ENCODE results near the gene GRK1. TPM values are rescaled to one million over a fixed set of nuclear protein-coding genes. Genes with fewer than 3 reads are reported as not detected.

GRK1 gene
- total and polyA plus RNA-seq, 2 of the 8 experiments (the other 6 are each of a cell fraction or from before 2014, with no cell fraction given): 0.12 TPM; not detected in 1

DNA sequence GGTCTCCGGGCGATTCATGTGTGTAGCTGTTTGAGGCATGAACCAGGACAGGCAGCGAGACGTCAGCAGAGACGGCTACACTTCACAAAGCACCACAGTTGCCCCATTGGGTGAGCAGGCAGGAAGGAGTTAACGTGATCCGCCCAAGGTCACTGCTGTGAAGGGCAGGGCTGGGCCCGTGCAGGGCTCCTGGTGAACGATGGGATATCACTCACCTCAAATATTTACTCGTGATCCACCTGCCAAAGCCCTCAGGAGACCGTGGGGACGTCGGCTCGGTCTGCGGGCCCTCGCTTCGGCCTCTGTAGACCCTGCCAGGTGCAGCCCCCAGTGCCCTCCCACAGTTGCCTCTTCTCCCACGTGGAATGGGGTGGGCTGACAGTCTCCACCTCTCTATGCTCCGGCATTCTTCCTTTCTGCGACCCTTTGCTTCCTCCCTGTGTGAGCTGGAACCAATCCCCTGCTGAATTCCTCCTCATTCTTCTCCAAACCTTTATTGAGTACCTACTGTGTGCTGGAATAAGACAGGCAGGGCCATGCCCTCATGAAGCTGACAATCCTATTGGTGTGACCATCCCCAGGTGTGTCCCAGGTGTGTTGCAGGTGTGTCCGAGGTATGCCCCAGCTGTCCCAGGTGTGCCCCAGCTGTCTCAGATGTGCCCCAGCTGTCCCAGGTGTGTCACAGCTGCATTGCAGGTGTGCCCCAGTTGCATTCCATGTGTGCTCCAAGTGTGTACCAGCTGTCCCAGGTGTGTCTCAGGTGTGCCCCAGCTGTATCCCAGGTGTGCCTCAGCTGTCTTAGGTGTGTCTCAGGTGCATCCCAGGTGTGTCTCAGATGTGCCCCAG, 2.0 kb upstream of the GRK1 start:
- Histone ChIP-seq H2BK12ac (ENCODE audit: low read depth, low read length) (no peak overlapping the region), H2AFZ (ENCODE audit: low read length) (no peak overlapping the region), H3K9ac (replicated peaks in 1 of 4; ENCODE audit: extremely low read depth in 1 of 4, low read depth in 3 of 4, low read length in 3 of 4) (no peak overlapping the region), H3K27ac (ENCODE audit: low read depth, low read length) (0 out of 2 replicates have a peak overlapping the region, but pooled peaks have one; percentile 31), H3K4me3 (ENCODE audit: extremely low read depth in 1 of 4, insufficient read depth in 2 of 4, low read depth in 3 of 4, low read length in 4 of 4) (no peak overlapping the region), H2BK15ac (ENCODE audit: low read length) (peak overlapping the region; percentile 2; the same call in 1 of the 2 replicates), H2AK5ac (ENCODE audit: low read depth, low read length) (peak overlapping the region; percentile 53; the same call in 1 of the 2 replicates), H3K23ac (ENCODE audit: insufficient read length) (no peak overlapping the region), H4K8ac (ENCODE audit: extremely low read depth, insufficient read depth, low read length) (peak overlapping the region; percentile 57; the same call in 1 of the 2 replicates), H3K4ac (replicated peaks; ENCODE audit: insufficient read length, low read depth, low read length) (no peak overlapping the region), H3K56ac (replicated peaks; ENCODE audit: insufficient read length, low read depth, low read length) (no peak overlapping the region), H4K91ac (replicated peaks; ENCODE audit: insufficient read length, low read length) (no peak overlapping the region), H2BK5ac (ENCODE audit: low read depth, low read length) (no peak overlapping the region), H4K20me1 (replicated peaks in 1 of 2; ENCODE audit: control insufficient read depth in 1 of 2, insufficient read depth in 2 of 2, low read length in 2 of 2) (peaks cover 0 to 2% of the 10 kb centered on the region in 2 experiments), H3K4me2 (ENCODE audit: insufficient read depth in 1 of 2, low read depth in 2 of 2, low read length in 2 of 2) (no peak overlapping the region), H3K23me2 (ENCODE audit: low read depth, low read length) (no peaks in the 10 kb centered on the region), H2BK20ac (ENCODE audit: low read length) (no peak overlapping the region), H3K4me1 (replicated peaks in 1 of 4; ENCODE audit: control insufficient read depth in 3 of 4, insufficient read depth in 4 of 4, low read length in 3 of 4) (peaks cover 0 to 2% (median 0%) of the 10 kb centered on the region in 4 experiments; a peak in 2 of 7 replicates), H3K79me1 (ENCODE audit: low read depth, low read length) (no peaks in the 10 kb centered on the region), H2BK120ac (replicated peaks; ENCODE audit: low read depth, low read length) (no peak overlapping the region), H3K18ac (ENCODE audit: extremely low read depth, low read length) (no peak overlapping the region), H3K79me2 (ENCODE audit: control insufficient read depth in 1 of 2, insufficient read depth in 2 of 2, low read length in 2 of 2) (no peaks in the 10 kb centered on the region), H3K9me3 (ENCODE audit: insufficient read depth in 2 of 2, low read depth in 1 of 2, low read length in 1 of 2) (no peaks in the 10 kb centered on the region), H3K14ac (ENCODE audit: insufficient read length) (no peak overlapping the region), H3K27me3 (replicated peaks in 1 of 4; ENCODE audit: control insufficient read depth in 3 of 4, extremely low read depth in 1 of 4, insufficient read depth in 3 of 4, low read length in 3 of 4) (no peaks in the 10 kb centered on the region), H3K36me3 (ENCODE audit: control insufficient read depth in 2 of 4, insufficient read depth in 4 of 4, low read length in 3 of 4) (no peaks in the 10 kb centered on the region), H4K5ac (ENCODE audit: insufficient read length, low read depth, low read length) (no peak overlapping the region)
- FAIRE-seq: no peak
- TF ChIP-seq HDAC2 (IDR thresholded peaks at IDR 0.05; ENCODE audit: borderline replicate concordance in 1 of 2, low read depth in 2 of 2, low read length in 2 of 2) (no peak), CEBPB (IDR thresholded peaks at IDR 0.05; ENCODE audit: low read depth, low read length) (no peak), POLR2AphosphoS5 (IDR thresholded peaks at IDR 0.05; ENCODE audit: low read depth, low read length) (no peak)
- TF ChIP-seq, protein P1, sequence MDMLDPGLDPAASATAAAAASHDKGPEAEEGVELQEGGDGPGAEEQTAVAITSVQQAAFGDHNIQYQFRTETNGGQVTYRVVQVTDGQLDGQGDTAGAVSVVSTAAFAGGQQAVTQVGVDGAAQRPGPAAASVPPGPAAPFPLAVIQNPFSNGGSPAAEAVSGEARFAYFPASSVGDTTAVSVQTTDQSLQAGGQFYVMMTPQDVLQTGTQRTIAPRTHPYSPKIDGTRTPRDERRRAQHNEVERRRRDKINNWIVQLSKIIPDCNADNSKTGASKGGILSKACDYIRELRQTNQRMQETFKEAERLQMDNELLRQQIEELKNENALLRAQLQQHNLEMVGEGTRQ (IDR thresholded peaks at IDR 0.05; ENCODE audit: low read length): no peak
- no peak for DNase-seq (ENCODE audit: low read depth in 1 of 2, low spot score in 2 of 2)
- ChIA-PET CTCF (ENCODE audit: partially characterized antibody) (interaction anchor here (0.8 to 1.8 kb wide), 7 partner anchors 9 to 214 kb away, joined by 3 to 7 read pairs (median 4); no protein-coding TSS in a partner anchor), POLR2A (ENCODE audit: partially characterized antibody) (interaction anchor here (0.7 kb wide), 1 partner anchor 68 kb away, joined by 3 read pairs; no protein-coding TSS in a partner anchor)
- 78% methylated on average over 21 of the region's 21 CpGs; no CpG with 5 or more reads in 1 of the 2 experiments for WGBS, 2 experiments (ENCODE audit: extremely low coverage in 1 of 2, insufficient coverage in 1 of 2, insufficient read length in 1 of 2, insufficient replicate concordance in 2 of 2, low coverage in 1 of 2, low lambda C conversion rate in 2 of 2, missing lambda C conversion rate in 1 of 2)
